Erythroblast (primary cell): Measurements from ENCODE around the gene SSTR1.

Experiments
- GATA1 ChIP-seq: IDR thresholded peaks from 2 replicates; pipeline ENCODE4 v1.6.1; 2011; ENCODE audit warnings: low read depth, mild to moderate bottlenecking, control low read depth, low read length, moderate library complexity
- POLR2A ChIP-seq: IDR thresholded peaks from 2 replicates; pipeline ENCODE4 v1.6.1; 2011; ENCODE audit warnings: mild to moderate bottlenecking, low read length

DNA sequence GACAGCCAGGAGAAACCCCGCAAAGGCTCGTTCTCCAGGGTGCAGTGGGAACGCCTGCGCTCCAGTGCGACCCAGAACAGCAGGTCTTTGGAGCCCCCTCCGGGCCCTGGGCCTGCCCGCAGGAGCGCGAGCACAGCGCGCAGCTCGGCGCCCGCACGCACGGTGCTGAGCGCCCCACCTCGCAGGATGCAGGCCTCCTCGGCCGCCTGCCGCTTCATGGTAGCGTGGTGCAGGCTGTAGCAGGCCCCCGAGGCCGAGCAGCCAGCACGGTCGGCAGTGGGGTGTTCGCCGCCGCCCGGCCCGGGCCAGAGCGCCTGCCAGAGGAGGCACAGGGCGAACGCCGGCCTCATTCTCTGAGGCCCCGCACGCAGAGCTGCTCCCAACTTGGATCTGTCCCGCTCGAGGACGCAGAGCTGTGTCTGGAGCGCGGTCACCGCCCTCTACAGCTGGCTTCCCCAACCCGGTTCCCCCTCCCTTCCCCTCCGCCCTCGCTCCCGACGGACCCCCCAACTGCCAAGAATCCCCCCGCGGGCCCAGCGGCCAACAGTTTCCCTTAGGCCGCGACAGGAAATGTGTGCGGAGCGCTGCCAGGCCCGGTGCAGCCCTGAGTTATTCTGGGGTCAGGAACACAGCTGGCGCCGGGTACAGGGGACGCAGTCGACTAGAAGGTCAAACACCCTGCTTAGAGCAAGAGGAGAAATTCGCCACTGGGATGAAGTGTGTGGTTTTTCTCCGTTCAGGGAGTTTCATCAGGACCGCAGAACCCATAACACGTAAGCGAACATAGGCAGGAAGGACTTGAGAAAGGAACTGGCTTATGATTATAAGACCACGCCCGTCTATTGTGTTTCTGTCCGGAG lies 48.2 kb downstream of the SSTR1 start, which contains the start of gene CLEC14A:
- TF ChIP-seq POLR2A (no peak), GATA1 (no peak)
